Measurements from ENCODE around the gene FTMT. TPM values are rescaled to one million over a fixed set of nuclear protein-coding genes. Genes with fewer than 3 reads are reported as not detected.
A peak's percentile ranks its signal among the peaks of the same experiment; 100 is the strongest.
"Not testable (repeated sequence)": the region's sequence is repeated elsewhere in the genome, so short reads cannot be mapped to it uniquely, and the experiment has no call there.

Gene FTMT
- total RNA-seq, result not detected
- long read RNA-seq, result 0 reads

GRCh38 chr5:121851643-121852574 is at the start of gene FTMT:
TSS of gene FTMT (plus strand) at chr5:121851882. CDS start at chr5:121851964, 82 bp downstream.
- ATAC-seq (no peak), DNase-seq (no peak)
- intact Hi-C loops (cut with DNase I, micrococcal nuclease), result no loop called here

- intact Hi-C loops (cut with DNase I, micrococcal nuclease), result not testable (repeated sequence)
Observed at GRCh38 chr5:121805251-121805650, 46.4 kb upstream of the FTMT start.

GRCh38 chr5:121805911-121806310 is 45.8 kb upstream of the FTMT start:
- ATAC-seq, result no peak
- DNase-seq, result no peak
- intact Hi-C loops (cut with DNase I, micrococcal nuclease), result no loop called here

More at GRCh38 chr5:121805251-121805650, 46.4 kb upstream of the FTMT start:
- DNase-seq, ATAC-seq: not testable (repeated sequence)

GRCh38 chr5:121816164-121816563 is 35.5 kb upstream of the FTMT start:
- DNase-seq, result no peak
- ATAC-seq, result no peak
- intact Hi-C loops (cut with DNase I, micrococcal nuclease), result no loop called here

GRCh38 chr5:121819682-121820261 is 31.9 kb upstream of the FTMT start:
- no peak for DNase-seq
- intact Hi-C loops (cut with DNase I, micrococcal nuclease), result no loop called here
- ATAC-seq, result no peak

- no peak for DNase-seq
- intact Hi-C loops (cut with DNase I, micrococcal nuclease), result no loop called here
- ATAC-seq, result no peak
Observed at GRCh38 chr5:121833617-121834016, 18.1 kb upstream of the FTMT start.

- no peak for ATAC-seq
- intact Hi-C loops (cut with DNase I, micrococcal nuclease), result no loop called here
- no peak for DNase-seq
Observed at GRCh38 chr5:121834021-121834420, 17.7 kb upstream of the FTMT start.

GRCh38 chr5:121841892-121842291 is 9.8 kb upstream of the FTMT start:
- DNase-seq, result no peak
- no peak for ATAC-seq
- intact Hi-C loops (cut with DNase I, micrococcal nuclease), result no loop called here

GRCh38 chr5:121850272-121850671 is 1.4 kb upstream of the FTMT start:
- DNase-seq (no peak), ATAC-seq (no peak)
- intact Hi-C loops (cut with DNase I, micrococcal nuclease), result no loop called here

- no peak for DNase-seq
- intact Hi-C loops (cut with DNase I, micrococcal nuclease), result no loop called here
- no peak for ATAC-seq
Observed at GRCh38 chr5:121853850-121854249, 2.2 kb downstream of the FTMT start.

GRCh38 chr5:121862801-121863200 is 11.1 kb downstream of the FTMT start:
- intact Hi-C loops (cut with DNase I, micrococcal nuclease), result no loop called here
- ATAC-seq (no peak), DNase-seq (no peak)

GRCh38 chr5:121863753-121864285 is 12.1 kb downstream of the FTMT start:
- no peak for DNase-seq
- intact Hi-C loops (cut with DNase I, micrococcal nuclease), result no loop called here
- ATAC-seq, result peak; percentile 97

- intact Hi-C loops (cut with DNase I, micrococcal nuclease), result no loop called here
- no peak for DNase-seq
- ATAC-seq, result no peak
Observed at GRCh38 chr5:121867403-121867802, 15.7 kb downstream of the FTMT start.

- DNase-seq, result no peak
- no peak for ATAC-seq
- intact Hi-C loops (cut with DNase I, micrococcal nuclease), result no loop called here
Observed at GRCh38 chr5:121870489-121870888, 18.8 kb downstream of the FTMT start.

GRCh38 chr5:121872856-121873255 is 21.2 kb downstream of the FTMT start:
- no peak for ATAC-seq
- DNase-seq, result no peak
- intact Hi-C loops (cut with DNase I, micrococcal nuclease), result no loop called here

GRCh38 chr5:121873409-121873808 is 21.7 kb downstream of the FTMT start:
- no peak for DNase-seq
- intact Hi-C loops (cut with DNase I, micrococcal nuclease), result no loop called here
- no peak for ATAC-seq

- intact Hi-C loops (cut with DNase I, micrococcal nuclease), result no loop called here
- ATAC-seq (peak; percentile 70), DNase-seq (no peak)
Observed at GRCh38 chr5:121885630-121886029, 33.9 kb downstream of the FTMT start.

- DNase-seq (no peak), ATAC-seq (peak; percentile 54)
- intact Hi-C loops (cut with DNase I, micrococcal nuclease), result no loop called here
Observed at GRCh38 chr5:121887727-121888126, 36.0 kb downstream of the FTMT start.

- DNase-seq, result no peak
- ATAC-seq, result no peak
- intact Hi-C loops (cut with DNase I, micrococcal nuclease), result no loop called here
Observed at GRCh38 chr5:121890297-121890858, 38.7 kb downstream of the FTMT start.

GRCh38 chr5:121897341-121897740 is 45.7 kb downstream of the FTMT start:
- intact Hi-C loops (cut with DNase I, micrococcal nuclease), result no loop called here
- no peak for DNase-seq
- no peak for ATAC-seq
